ENCODE data around the gene RBMS2.

DNA sequence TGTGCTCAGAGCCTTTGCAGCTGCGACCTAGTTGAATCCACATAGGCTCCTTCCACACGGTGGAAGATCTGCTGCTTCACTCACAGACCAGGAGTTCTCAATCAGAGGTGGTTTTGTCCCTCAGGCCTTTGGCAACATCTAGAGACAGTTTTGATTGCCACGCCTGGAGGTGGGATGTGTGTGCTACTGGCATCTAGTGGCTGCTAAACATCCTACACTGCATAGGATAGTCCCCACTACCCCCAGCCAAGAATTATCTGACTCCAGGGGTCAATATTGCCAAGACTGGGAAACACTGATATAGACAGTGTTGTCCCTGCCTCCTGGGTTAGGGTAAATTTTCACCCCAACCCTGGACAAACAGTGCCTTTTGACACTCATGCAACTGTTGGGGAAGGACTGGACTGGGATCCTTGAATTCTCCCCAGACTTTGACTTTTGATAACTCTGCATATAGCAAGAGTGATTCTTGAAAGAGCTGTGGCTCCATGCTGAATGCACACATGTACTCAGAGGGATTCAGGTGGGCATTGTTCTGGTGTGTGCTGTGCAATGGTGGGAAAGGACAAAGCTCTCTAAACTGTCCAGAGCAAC is 68.7 kb downstream of the RBMS2 start:
- TF ChIP-seq EZH2 (IDR thresholded peaks at IDR 0.05; ENCODE audit: insufficient read depth, poor library complexity, severe bottlenecking) = no peak
- TF ChIP-seq EZH2phosphoT487 (IDR thresholded peaks at IDR 0.05; ENCODE audit: insufficient read depth, low read depth) = no peak

All from GM23248 (cell line).